ENCODE data around the gene SYT14.

GRCh38 chr1:210024996-210025395 lies 87.0 kb downstream of the SYT14 start:
- TF ChIP-seq, protein P1, sequence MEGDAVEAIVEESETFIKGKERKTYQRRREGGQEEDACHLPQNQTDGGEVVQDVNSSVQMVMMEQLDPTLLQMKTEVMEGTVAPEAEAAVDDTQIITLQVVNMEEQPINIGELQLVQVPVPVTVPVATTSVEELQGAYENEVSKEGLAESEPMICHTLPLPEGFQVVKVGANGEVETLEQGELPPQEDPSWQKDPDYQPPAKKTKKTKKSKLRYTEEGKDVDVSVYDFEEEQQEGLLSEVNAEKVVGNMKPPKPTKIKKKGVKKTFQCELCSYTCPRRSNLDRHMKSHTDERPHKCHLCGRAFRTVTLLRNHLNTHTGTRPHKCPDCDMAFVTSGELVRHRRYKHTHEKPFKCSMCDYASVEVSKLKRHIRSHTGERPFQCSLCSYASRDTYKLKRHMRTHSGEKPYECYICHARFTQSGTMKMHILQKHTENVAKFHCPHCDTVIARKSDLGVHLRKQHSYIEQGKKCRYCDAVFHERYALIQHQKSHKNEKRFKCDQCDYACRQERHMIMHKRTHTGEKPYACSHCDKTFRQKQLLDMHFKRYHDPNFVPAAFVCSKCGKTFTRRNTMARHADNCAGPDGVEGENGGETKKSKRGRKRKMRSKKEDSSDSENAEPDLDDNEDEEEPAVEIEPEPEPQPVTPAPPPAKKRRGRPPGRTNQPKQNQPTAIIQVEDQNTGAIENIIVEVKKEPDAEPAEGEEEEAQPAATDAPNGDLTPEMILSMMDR (IDR thresholded peaks at IDR 0.05), result no peak
- TF ChIP-seq POLR2AphosphoS5 (IDR thresholded peaks at IDR 0.05), result no peak
- no peak for TF ChIP-seq POLR2A (IDR thresholded peaks at IDR 0.05; ENCODE audit: low read depth)
- TF ChIP-seq EP300 (IDR thresholded peaks at IDR 0.05), result no peak
